IMR-90 (cell line): ENCODE results near the gene MS4A10. TPM values are rescaled to one million over a fixed set of nuclear protein-coding genes. Genes with fewer than 3 reads are reported as not detected.

ENCODE experiments used
- ATAC-seq: fragments of 200-7000 bp; cut with Tn5 transposase; 2 replicates; pipeline ENCODE4 v1.9.1; 2020; ENCODE audit warnings: low read depth, mild to moderate bottlenecking, moderate library complexity
- BruUV-seq: library from RNA; stranded (reverse); fragments of 400-500 nt; replicated peaks from 2 replicates; lab custom pipeline; 2021; lab: Mats Ljungman, UMichigan
- CTCF ChIA-PET: fragments of 300-600 bp; formaldehyde crosslinking; extraction: SDS; loops from one replicate; lab custom pipeline; 2021; ENCODE audit warnings: antibody characterized with exemption; lab: Yijun Ruan, JAX
- POLR2A ChIA-PET: fragments of 300-600 bp; sonication (Branson Sonifier 250); formaldehyde crosslinking; loops from one replicate; lab custom pipeline; 2022; ENCODE audit warnings: antibody characterized with exemption; ENCODE audit not compliant: unreplicated experiment; lab: Charles Lee
- DNase-seq: peaks from one replicate; pipeline ENCODE4 v3.0.0; 2013
- H2AFZ ChIP-seq: replicated peaks from 2 replicates; pipeline ENCODE3; 2013; ENCODE audit warnings: low read length, mild to moderate bottlenecking; ENCODE audit not compliant: poor library complexity
- H2AK5ac ChIP-seq: 2 replicates; pipeline ENCODE4 v1.6.1; 2013; ENCODE audit warnings: low read depth, low read length, inconsistent platforms
- H2AK9ac ChIP-seq: replicated peaks from 2 replicates; pipeline ENCODE3; 2013; ENCODE audit warnings: mild to moderate bottlenecking, low read depth, low read length, moderate library complexity; ENCODE audit not compliant: poor library complexity
- H2BK120ac ChIP-seq: 2 replicates; pipeline ENCODE4 v1.6.1; 2013; ENCODE audit warnings: low read depth, low read length, inconsistent platforms
- H2BK15ac ChIP-seq: 3 replicates; pipeline ENCODE4 v1.6.1; 2013; ENCODE audit warnings: low read depth, low read length, inconsistent platforms
- H2BK20ac ChIP-seq: 2 replicates; pipeline ENCODE4 v1.6.1; 2013; ENCODE audit warnings: low read depth, mild to moderate bottlenecking, inconsistent platforms, low read length, moderate library complexity
- H2BK5ac ChIP-seq: 2 replicates; pipeline ENCODE4 v1.6.1; 2013; ENCODE audit warnings: mild to moderate bottlenecking, low read depth, low read length, inconsistent platforms; ENCODE audit not compliant: poor library complexity, severe bottlenecking
- H3K14ac ChIP-seq: replicated peaks from 2 replicates; pipeline ENCODE4 v1.6.1; 2013; ENCODE audit warnings: low read depth, low read length, inconsistent platforms
- H3K18ac ChIP-seq: 2 replicates; pipeline ENCODE4 v1.6.1; 2013; ENCODE audit warnings: low read depth, low read length, control low read depth
- H3K23ac ChIP-seq: 2 replicates; pipeline ENCODE4 v1.6.1; 2013; ENCODE audit warnings: low read depth, low read length, inconsistent platforms
- H3K27ac ChIP-seq: 2 replicates; pipeline ENCODE4 v1.5.1; 2013; ENCODE audit warnings: mild to moderate bottlenecking, control low read depth, low read length; ENCODE audit not compliant: insufficient read depth
- H3K27me3 ChIP-seq: 2 replicates; pipeline ENCODE4 v1.6.1; 2013; ENCODE audit warnings: low read length; ENCODE audit not compliant: control insufficient read depth, insufficient read depth
- H3K36me3 ChIP-seq: 2 replicates; pipeline ENCODE4 v1.6.1; 2013; ENCODE audit warnings: low read length, mixed read lengths; ENCODE audit not compliant: control insufficient read depth, insufficient read depth
- H3K4ac ChIP-seq: 2 replicates; pipeline ENCODE4 v1.6.1; 2013; ENCODE audit warnings: low read depth, low read length, inconsistent platforms
- H3K4me1 ChIP-seq: 2 replicates; pipeline ENCODE4 v1.6.1; 2013; ENCODE audit warnings: low read length, mixed read lengths; ENCODE audit not compliant: control insufficient read depth, insufficient read depth
- H3K4me2 ChIP-seq: 2 replicates; pipeline ENCODE4 v1.6.1; 2013; ENCODE audit warnings: low read depth, mild to moderate bottlenecking, control low read depth, low read length, moderate library complexity
- H3K4me3 ChIP-seq: 2 replicates; pipeline ENCODE4 v1.5.1; 2013; ENCODE audit warnings: low read depth, mild to moderate bottlenecking, control low read depth, low read length, moderate library complexity; ENCODE audit not compliant: insufficient read depth
- H3K56ac ChIP-seq: 2 replicates; pipeline ENCODE4 v1.6.1; 2013; ENCODE audit warnings: low read length, inconsistent platforms; ENCODE audit not compliant: insufficient read depth; ENCODE audit errors: extremely low read depth
- H3K79me1 ChIP-seq, 2 experiments: 2 replicates each; pipeline ENCODE4 v1.6.1; 2013; ENCODE audit warnings: low read length in 2 of 2, inconsistent platforms in 1 of 2, low read depth in 1 of 2
- H3K9ac ChIP-seq: 2 replicates; pipeline ENCODE4 v1.6.1; 2013; ENCODE audit warnings: low read depth, low read length, control low read depth
- H3K9me1 ChIP-seq: 2 replicates; pipeline ENCODE4 v1.6.1; 2013; ENCODE audit warnings: low read length, inconsistent platforms; ENCODE audit not compliant: insufficient read depth
- H3K9me3 ChIP-seq: 2 replicates; pipeline ENCODE4 v1.6.1; 2013; ENCODE audit warnings: low read length; ENCODE audit not compliant: control insufficient read depth, insufficient read depth
- H4K20me1 ChIP-seq: 2 replicates; pipeline ENCODE4 v1.6.1; 2013; ENCODE audit warnings: low read length, inconsistent platforms; ENCODE audit not compliant: insufficient read depth
- H4K5ac ChIP-seq: 2 replicates; pipeline ENCODE4 v1.6.1; 2013; ENCODE audit warnings: mild to moderate bottlenecking, low read depth, low read length, control low read depth
- H4K8ac ChIP-seq, 2 experiments: 2 replicates each; pipeline ENCODE4 v1.6.1; 2013; ENCODE audit warnings: low read depth in 2 of 2, low read length in 2 of 2, control low read depth in 1 of 2, inconsistent platforms in 1 of 2
- H4K91ac ChIP-seq: 2 replicates; pipeline ENCODE4 v1.6.1; 2013; ENCODE audit warnings: low read depth, low read length, inconsistent platforms; ENCODE audit not compliant: insufficient read depth
- BHLHE40 ChIP-seq: fragments of 150-350 bp; IDR thresholded peaks from 2 replicates; pipeline ENCODE4 v1.6.1; 2016; ENCODE audit warnings: mild to moderate bottlenecking, low read depth, low read length
- ELK1 ChIP-seq: fragments of 150-350 bp; IDR thresholded peaks from 2 replicates; pipeline ENCODE4 v1.6.1; 2016; ENCODE audit warnings: low read depth, mild to moderate bottlenecking, low read length, moderate library complexity, borderline replicate concordance
- MAFK ChIP-seq: IDR thresholded peaks from 2 replicates; pipeline ENCODE4 v1.6.1; 2012; ENCODE audit warnings: low read depth, low read length, improper control_type of control experiment
- WGBS, 2 experiments: methylation state at CpG; one replicate each; pipeline versions ENCODE4 v1.1.5 to v1.1.7; 2013; ENCODE audit warnings: missing lambda C conversion rate in 2 of 2; ENCODE audit not compliant: insufficient read length in 1 of 2; ENCODE audit errors: extremely low coverage in 2 of 2; 5-methylcytosine and 5-hydroxymethylcytosine counted together
- dilution Hi-C: fragments of 300-500 bp; cut with HindIII; formaldehyde crosslinking; loops from one replicate; pipeline ENCODE4 v1.14.3; 2018; ENCODE audit warnings: low sequenced_read_pairs; ENCODE audit not compliant: unreplicated experiment
- in situ Hi-C: fragments of 300-500 bp; cut with MboI; formaldehyde crosslinking; loops from 3 replicates; pipeline ENCODE4 v1.14.3; 2019; ENCODE audit warnings: low sequenced_read_pairs, inconsistent platforms, mixed read lengths
- intact Hi-C: fragments of 100-400 bp; cut with micrococcal nuclease; formaldehyde crosslinking; loops from 2 replicates; pipeline ENCODE4 v1.10.0; 2022
- polyA plus RNA-seq, 3 experiments: library from polyadenylated mRNA; depleted of rRNA; stranded (reverse); fragments of >200 nt; gene quantifications; 2 replicates each; pipeline ENCODE4 v1.2.3, GENCODE V29; 2012; ENCODE audit warnings: low replicate concordance in 1 of 3
- total RNA-seq: library from RNA; depleted of rRNA; stranded (reverse); fragments of >200 nt; gene quantifications from 2 replicates; pipeline ENCODE4 v1.2.3, GENCODE V29; 2012

MS4A10 gene
- total and polyA plus RNA-seq, 2 of the 4 experiments (the other 2 are of a cell fraction) = not detected

- H3K56ac ChIP-seq = no peak overlapping the region
Measured at GRCh38 chr11:60801194-60801593, 16.1 kb downstream of the MS4A10 start.

More at GRCh38 chr11:60801194-60801593, 16.1 kb downstream of the MS4A10 start:
- Histone ChIP-seq H3K9me3 (peaks cover 4% of the 10 kb centered on the region; the same call in 1 of the 2 replicates), H3K27ac (no peak overlapping the region), H3K23ac (no peak overlapping the region), H3K36me3 (no peaks in the 10 kb centered on the region), H3K9me1 (no peaks in the 10 kb centered on the region), H2BK20ac (no peak overlapping the region), H4K91ac (no peak overlapping the region), H2BK15ac (no peak overlapping the region), H2AFZ (no peak overlapping the region), H4K5ac (no peak overlapping the region), H3K4ac (no peak overlapping the region), H3K79me1 (no peaks in the 10 kb centered on the region), H4K20me1 (no peaks in the 10 kb centered on the region), H3K27me3 (peaks cover 34% of the 10 kb centered on the region), H3K14ac (no peak overlapping the region), H3K4me2 (no peak overlapping the region), H3K4me3 (no peak overlapping the region), H4K8ac (no peak overlapping the region), H2AK5ac (no peak overlapping the region), H3K9ac (no peak overlapping the region), H2BK120ac (no peak overlapping the region), H2AK9ac (no peak overlapping the region), H2BK5ac (no peak overlapping the region), H3K18ac (no peak overlapping the region), H3K4me1 (no peaks in the 10 kb centered on the region)
- no peak for ATAC-seq
- no peak for DNase-seq
- in situ Hi-C loops = no loop called here
- intact Hi-C loops = no loop called here
- dilution Hi-C loops = no loop called here
- 45% methylated on average over 2 of the region's 10 CpGs; no CpG with 5 or more reads in 1 of the 2 experiments for WGBS, 2 experiments
- ChIA-PET POLR2A (no interaction called here), CTCF (no interaction called here)
- no TSS peak for BruUV-seq
- TF ChIP-seq MAFK (no peak), ELK1 (no peak), BHLHE40 (no peak)
